SK-N-SH (cell line): Measurements from ENCODE around the gene SH3BGRL2.

ENCODE experiments used
- CHD2 ChIP-seq: fragments of 150-350 bp; IDR thresholded peaks from 2 replicates; pipeline ENCODE4 v1.6.1; 2018; ENCODE audit warnings: low read length; ENCODE audit not compliant: partially characterized antibody
- CTCF ChIP-seq: fragments of 200-600 bp; sonication (generic); IDR thresholded peaks from 2 replicates; pipeline ENCODE4 v1.6.1; 2017; ENCODE audit warnings: antibody characterized with exemption, mild to moderate bottlenecking, moderate library complexity
- IRF3 ChIP-seq: fragments of 150-350 bp; IDR thresholded peaks from 2 replicates; pipeline ENCODE4 v1.6.1; 2016; ENCODE audit warnings: mild to moderate bottlenecking, low read depth, low read length
- MXI1 ChIP-seq: IDR thresholded peaks from 2 replicates; pipeline ENCODE4 v1.6.1; 2012; ENCODE audit warnings: mild to moderate bottlenecking, low read depth, low read length, improper control_type of control experiment
- RXRA ChIP-seq: IDR thresholded peaks from 2 replicates; pipeline ENCODE4 v1.4.0; 2012; ENCODE audit warnings: low read depth, mild to moderate bottlenecking, borderline replicate concordance
- TF ChIP-seq, protein P1 (sequence below): IDR thresholded peaks from 2 replicates; pipeline ENCODE4 v1.6.1; 2012; ENCODE audit warnings: mild to moderate bottlenecking, low read depth, low read length, moderate library complexity
- TF ChIP-seq, protein P2 (sequence below): IDR thresholded peaks from 2 replicates; pipeline ENCODE4 v1.4.0; 2012; ENCODE audit warnings: low read depth

DNA sequence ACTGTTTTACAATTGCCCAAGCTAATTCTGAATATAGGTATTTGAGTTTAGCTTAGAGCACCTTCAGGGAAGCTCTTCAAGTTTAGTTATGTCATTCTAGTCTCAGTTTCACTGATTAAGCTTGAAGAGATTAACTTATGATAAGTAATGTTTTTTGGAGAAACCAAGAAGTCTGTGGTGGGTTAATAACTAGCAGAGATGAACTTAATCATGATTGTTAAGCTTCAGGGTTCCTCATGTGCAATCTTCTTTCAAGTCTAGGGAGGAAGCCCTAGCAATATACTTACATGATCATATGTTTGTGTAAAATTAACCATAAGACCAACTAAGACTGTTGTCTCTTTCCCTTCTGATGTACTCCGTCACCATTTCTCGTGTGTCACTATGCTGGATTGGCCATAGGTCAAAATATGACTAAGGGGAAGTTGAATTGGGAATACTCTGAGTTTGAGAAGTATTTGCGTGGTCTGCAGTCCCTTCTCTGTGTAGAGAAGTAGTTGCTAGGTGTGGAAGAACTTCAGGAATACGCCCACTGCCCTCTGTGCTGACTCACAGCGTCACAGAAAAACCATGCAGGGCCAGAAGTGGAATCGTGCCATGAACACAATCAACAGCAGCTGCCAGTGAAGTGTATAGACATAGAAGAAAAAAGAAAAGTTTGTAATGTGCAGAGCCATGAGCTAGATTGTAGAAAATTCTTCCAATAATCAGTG, 88.3 kb downstream of the SH3BGRL2 start:
- TF ChIP-seq CTCF (no peak), CHD2 (no peak), MXI1 (no peak), IRF3 (no peak), RXRA (no peak)
- TF ChIP-seq, protein P1, sequence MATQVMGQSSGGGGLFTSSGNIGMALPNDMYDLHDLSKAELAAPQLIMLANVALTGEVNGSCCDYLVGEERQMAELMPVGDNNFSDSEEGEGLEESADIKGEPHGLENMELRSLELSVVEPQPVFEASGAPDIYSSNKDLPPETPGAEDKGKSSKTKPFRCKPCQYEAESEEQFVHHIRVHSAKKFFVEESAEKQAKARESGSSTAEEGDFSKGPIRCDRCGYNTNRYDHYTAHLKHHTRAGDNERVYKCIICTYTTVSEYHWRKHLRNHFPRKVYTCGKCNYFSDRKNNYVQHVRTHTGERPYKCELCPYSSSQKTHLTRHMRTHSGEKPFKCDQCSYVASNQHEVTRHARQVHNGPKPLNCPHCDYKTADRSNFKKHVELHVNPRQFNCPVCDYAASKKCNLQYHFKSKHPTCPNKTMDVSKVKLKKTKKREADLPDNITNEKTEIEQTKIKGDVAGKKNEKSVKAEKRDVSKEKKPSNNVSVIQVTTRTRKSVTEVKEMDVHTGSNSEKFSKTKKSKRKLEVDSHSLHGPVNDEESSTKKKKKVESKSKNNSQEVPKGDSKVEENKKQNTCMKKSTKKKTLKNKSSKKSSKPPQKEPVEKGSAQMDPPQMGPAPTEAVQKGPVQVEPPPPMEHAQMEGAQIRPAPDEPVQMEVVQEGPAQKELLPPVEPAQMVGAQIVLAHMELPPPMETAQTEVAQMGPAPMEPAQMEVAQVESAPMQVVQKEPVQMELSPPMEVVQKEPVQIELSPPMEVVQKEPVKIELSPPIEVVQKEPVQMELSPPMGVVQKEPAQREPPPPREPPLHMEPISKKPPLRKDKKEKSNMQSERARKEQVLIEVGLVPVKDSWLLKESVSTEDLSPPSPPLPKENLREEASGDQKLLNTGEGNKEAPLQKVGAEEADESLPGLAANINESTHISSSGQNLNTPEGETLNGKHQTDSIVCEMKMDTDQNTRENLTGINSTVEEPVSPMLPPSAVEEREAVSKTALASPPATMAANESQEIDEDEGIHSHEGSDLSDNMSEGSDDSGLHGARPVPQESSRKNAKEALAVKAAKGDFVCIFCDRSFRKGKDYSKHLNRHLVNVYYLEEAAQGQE: no peak
- TF ChIP-seq, protein P2, sequence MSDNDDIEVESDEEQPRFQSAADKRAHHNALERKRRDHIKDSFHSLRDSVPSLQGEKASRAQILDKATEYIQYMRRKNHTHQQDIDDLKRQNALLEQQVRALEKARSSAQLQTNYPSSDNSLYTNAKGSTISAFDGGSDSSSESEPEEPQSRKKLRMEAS: no peak
